Activated CD8-positive, alpha-beta T cell treated with anti-CD3 and anti-CD28 coated beads for 36 hours (primary cell): ENCODE measurements around the gene FOXF2. TPM values are rescaled to one million over a fixed set of nuclear protein-coding genes. Genes with fewer than 3 reads are reported as not detected.

Experiments used
- ATAC-seq: fragments of 200-7000 bp; cut with Tn5 transposase; one replicate; pipeline ENCODE4 v1.10.0; 2021; ENCODE audit warnings: mild to moderate bottlenecking, moderate library complexity
- CTCF ChIA-PET: fragments of 350-600 bp; sonication (Branson Sonifier 250); formaldehyde crosslinking; loops from one replicate; lab custom pipeline; 2021; ENCODE audit warnings: antibody characterized with exemption; lab: Charles Lee
- POLR2A ChIA-PET: fragments of 350-600 bp; sonication (Branson Sonifier 250); formaldehyde crosslinking; loops from one replicate; lab custom pipeline; 2021; ENCODE audit warnings: antibody characterized with exemption; lab: Charles Lee
- DNase-seq: peaks from one replicate; pipeline ENCODE4 v3.0.0-alpha.2; 2020
- H3K27ac Mint-ChIP-seq: one replicate; pipeline ENCODE4 v1.8.0; 2021; ENCODE audit warnings: mild to moderate bottlenecking, mixed read lengths
- H3K27me3 Mint-ChIP-seq: one replicate; pipeline ENCODE4 v1.8.0; 2021; ENCODE audit warnings: mixed read lengths
- H3K36me3 Mint-ChIP-seq: one replicate; pipeline ENCODE4 v1.8.0; 2021; ENCODE audit warnings: low read depth, mixed read lengths
- H3K4me1 Mint-ChIP-seq: one replicate; pipeline ENCODE4 v1.8.0; 2021; ENCODE audit warnings: low read depth, mixed read lengths
- H3K4me3 Mint-ChIP-seq: one replicate; pipeline ENCODE4 v1.8.0; 2021; ENCODE audit warnings: mild to moderate bottlenecking, moderate library complexity, mixed read lengths
- H3K9me3 Mint-ChIP-seq: one replicate; pipeline ENCODE4 v1.8.0; 2021; ENCODE audit warnings: mixed read lengths
- CTCF ChIP-seq: fragments of 200-600 bp; IDR thresholded peaks from one replicate; pipeline ENCODE4 v1.8.0; 2022; ENCODE audit warnings: antibody characterized with exemption, mild to moderate bottlenecking
- intact Hi-C: fragments of 100-400 bp; cut with micrococcal nuclease; formaldehyde crosslinking; loops from one replicate; pipeline ENCODE4 v1.10.0; 2022
- total RNA-seq, 2 experiments: library from RNA; stranded (reverse); gene quantifications; one replicate each; pipeline ENCODE4 v1.2.3, GENCODE V29; 2021

Gene FOXF2
- total RNA-seq, 2 experiments from 2014 or later, result not detected

- POLR2A ChIA-PET, result no interaction called here
- Mint-ChIP-seq H3K27me3 (peaks cover 9% of the 10 kb centered on the region), H3K27ac (no peak overlapping the region), H3K4me3 (no peak overlapping the region), H3K36me3 (no peaks in the 10 kb centered on the region), H3K4me1 (no peaks in the 10 kb centered on the region), H3K9me3 (peaks cover 5% of the 10 kb centered on the region)
- DNase-seq (no peak), ATAC-seq (no peak)
- no peak for TF ChIP-seq CTCF
- intact Hi-C loops, result no loop called here
- CTCF ChIA-PET, result interaction anchor here (0.6 kb wide), 1 partner anchor 742 kb away, joined by 4 read pairs; no protein-coding TSS in a partner anchor
These were observed 26.2 kb downstream of the FOXF2 start for GRCh38 chr6:1415416-1416063.

GRCh38 chr6:1416191-1416760 is 26.9 kb downstream of the FOXF2 start:
- TF ChIP-seq CTCF, result no peak
- Mint-ChIP-seq H3K27me3 (peaks cover 13% of the 10 kb centered on the region), H3K9me3 (peaks cover 8% of the 10 kb centered on the region), H3K4me1 (no peaks in the 10 kb centered on the region), H3K36me3 (no peaks in the 10 kb centered on the region), H3K4me3 (no peak overlapping the region), H3K27ac (no peak overlapping the region)
- intact Hi-C loops, result no loop called here
- no peak for ATAC-seq
- no peak for DNase-seq
- POLR2A ChIA-PET, result no interaction called here
- CTCF ChIA-PET, result no interaction called here

- intact Hi-C loops, result no loop called here
- TF ChIP-seq CTCF, result no peak
- no peak overlapping the region for H3K27ac Mint-ChIP-seq
- no peak for ATAC-seq
- no peaks in the 10 kb centered on the region for H3K4me1 Mint-ChIP-seq
- ChIA-PET CTCF (no interaction called here), POLR2A (no interaction called here)
- no peak for DNase-seq
- H3K36me3 Mint-ChIP-seq, result no peaks in the 10 kb centered on the region
- peaks cover 13% of the 10 kb centered on the region for H3K27me3 Mint-ChIP-seq
- no peak overlapping the region for H3K4me3 Mint-ChIP-seq
- H3K9me3 Mint-ChIP-seq, result peaks cover 8% of the 10 kb centered on the region
These were observed 27.4 kb downstream of the FOXF2 start for GRCh38 chr6:1416820-1417219.

GRCh38 chr6:1417718-1418117 is 28.3 kb downstream of the FOXF2 start:
- peaks cover 8% of the 10 kb centered on the region for H3K9me3 Mint-ChIP-seq

More at GRCh38 chr6:1417718-1418117, 28.3 kb downstream of the FOXF2 start:
- H3K27ac Mint-ChIP-seq, result no peak overlapping the region
- DNase-seq (no peak), ATAC-seq (no peak)
- no peak overlapping the region for H3K4me3 Mint-ChIP-seq
- TF ChIP-seq CTCF, result no peak
- POLR2A ChIA-PET, result no interaction called here
- no peaks in the 10 kb centered on the region for H3K36me3 Mint-ChIP-seq
- no peaks in the 10 kb centered on the region for H3K4me1 Mint-ChIP-seq
- CTCF ChIA-PET, result no interaction called here
- peaks cover 15% of the 10 kb centered on the region for H3K27me3 Mint-ChIP-seq
- intact Hi-C loops, result no loop called here
